ENCODE measurements around the gene MAP2K4. TPM values are rescaled to one million over a fixed set of nuclear protein-coding genes. Genes with fewer than 3 reads are reported as not detected.

MAP2K4 gene
- total and polyA plus RNA-seq, 2 of the 4 experiments (the other 2 are of a cell fraction) = 14.5 to 32.6 TPM

DNA sequence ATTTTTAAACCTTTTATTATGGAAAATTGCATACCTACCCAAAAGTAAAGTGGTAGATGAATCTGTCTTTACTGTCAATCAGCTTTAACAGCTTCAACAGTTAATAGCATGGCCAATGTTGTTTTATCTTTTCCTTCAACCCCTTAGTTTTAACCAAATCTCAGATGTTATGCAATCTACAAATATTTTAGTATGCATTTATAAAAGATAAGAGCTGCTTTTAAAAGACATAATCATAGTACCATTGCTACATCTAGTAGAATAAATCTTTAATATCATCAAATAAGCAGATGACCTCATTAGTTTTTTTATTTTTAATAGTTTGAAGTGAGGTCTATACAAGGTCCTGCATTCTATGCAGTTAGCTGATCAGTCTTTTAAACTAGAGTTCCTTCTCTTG is 37.9 kb downstream of the MAP2K4 start:
- no peak overlapping the region for H3K18ac ChIP-seq (ENCODE audit: low read depth, low read length)
- no peak overlapping the region for H3K4me2 ChIP-seq (ENCODE audit: low read depth, low read length)
- no TSS peak for BruUV-seq (replicated peaks)
- no peak overlapping the region for H2BK120ac ChIP-seq (ENCODE audit: low read depth, low read length)
- no peak overlapping the region for H2AK5ac ChIP-seq (ENCODE audit: low read depth, low read length)
- dilution Hi-C loops (cut with HindIII; ENCODE audit: low sequenced_read_pairs, unreplicated experiment) = no loop called here
- ChIA-PET POLR2A (ENCODE audit: unreplicated experiment) (no interaction called here), CTCF (no interaction called here)
- H3K4ac ChIP-seq (ENCODE audit: low read depth, low read length) = no peak overlapping the region
- H2BK20ac ChIP-seq (ENCODE audit: low read depth, low read length) = no peak overlapping the region
- H4K91ac ChIP-seq (ENCODE audit: insufficient read depth, low read depth, low read length) = no peak overlapping the region
- no peak overlapping the region for H4K8ac ChIP-seq (ENCODE audit: low read depth in 2 of 2, low read length in 2 of 2)
- TF ChIP-seq NFE2L2 (IDR thresholded peaks at IDR 0.05; ENCODE audit: low read depth, low read length) = no peak
- TF ChIP-seq CEBPB (IDR thresholded peaks at IDR 0.05; ENCODE audit: low read depth, low read length) = 0 out of 2 replicates have a peak, but pooled peaks have one; percentile 6
- ATAC-seq (ENCODE audit: low read depth) = no peak
- no peaks in the 10 kb centered on the region for H3K27me3 ChIP-seq (ENCODE audit: control insufficient read depth, insufficient read depth, low read length)
- no peaks in the 10 kb centered on the region for H3K9me3 ChIP-seq (ENCODE audit: control insufficient read depth, insufficient read depth, low read length)
- H3K36me3 ChIP-seq (ENCODE audit: control insufficient read depth, insufficient read depth, low read length) = peaks cover 2% of the 10 kb centered on the region; the same call in 1 of the 2 replicates
- H3K23ac ChIP-seq (ENCODE audit: low read depth, low read length) = no peak overlapping the region
- H3K9ac ChIP-seq (ENCODE audit: low read depth, low read length) = no peak overlapping the region
- H4K5ac ChIP-seq (ENCODE audit: low read depth, low read length) = no peak overlapping the region
- H3K79me1 ChIP-seq (ENCODE audit: low read depth in 1 of 2, low read length in 2 of 2) = peaks cover 21 to 30% of the 10 kb centered on the region in 2 experiments
- no peak for DNase-seq
- peaks cover 3% of the 10 kb centered on the region for H4K20me1 ChIP-seq (ENCODE audit: insufficient read depth, low read length)
- peaks cover 1% of the 10 kb centered on the region for H3K9me1 ChIP-seq (ENCODE audit: insufficient read depth, low read length)
- no peak overlapping the region for H3K27ac ChIP-seq (ENCODE audit: insufficient read depth, low read length)
- H2BK15ac ChIP-seq (ENCODE audit: low read depth, low read length) = no peak overlapping the region
- no peak overlapping the region for H3K4me3 ChIP-seq (ENCODE audit: insufficient read depth, low read depth, low read length)
- intact Hi-C loops (cut with micrococcal nuclease) = no loop called here
- no peak overlapping the region for H2AK9ac ChIP-seq (replicated peaks; ENCODE audit: low read depth, low read length, poor library complexity)
- H3K56ac ChIP-seq (ENCODE audit: extremely low read depth, insufficient read depth, low read length) = no peak overlapping the region
- peaks cover under 1% of the 10 kb centered on the region; the same call in 1 of the 2 replicates for H3K4me1 ChIP-seq (ENCODE audit: control insufficient read depth, insufficient read depth, low read length)
- H2AFZ ChIP-seq (replicated peaks; ENCODE audit: low read length, poor library complexity) = no peak overlapping the region
- no peak overlapping the region for H2BK5ac ChIP-seq (ENCODE audit: low read depth, low read length, poor library complexity, severe bottlenecking)
- in situ Hi-C loops (cut with MboI; ENCODE audit: low sequenced_read_pairs) = no loop called here
- no peak overlapping the region for H3K14ac ChIP-seq (replicated peaks; ENCODE audit: low read depth, low read length)

Measured in IMR-90 (cell line).